K562 (cell line): ENCODE measurements around the gene ABCA3. TPM values are rescaled to one million over a fixed set of nuclear protein-coding genes. Genes with fewer than 3 reads are reported as not detected.

Source experiments
- BMI1 ChIP-seq: fragments of 150-350 bp; IDR thresholded peaks from 2 replicates; pipeline ENCODE4 v1.6.1; 2014; ENCODE audit warnings: low read length
- ETV5 ChIP-seq: sonication (generic); formaldehyde crosslinking; IDR thresholded peaks from 2 replicates; pipeline ENCODE4 v1.4.0; 2020; ENCODE audit warnings: low read depth, mild to moderate bottlenecking, missing genetic modification reagents
- FOXP4 ChIP-seq: sonication (generic); formaldehyde crosslinking; IDR thresholded peaks from 2 replicates; pipeline ENCODE4 v1.8.0; 2022; ENCODE audit warnings: mild to moderate bottlenecking, missing genetic modification reagents, borderline replicate concordance
- KHSRP ChIP-seq: fragments of 450-650 bp; IDR thresholded peaks from 2 replicates; pipeline ENCODE4 v1.6.1; 2017
- SIN3A ChIP-seq, 2 experiments: fragments of 150-350 bp in 1 of 2; IDR thresholded peaks; 2 replicates each; pipeline ENCODE4 v1.6.1; 2011 to 2016; ENCODE audit warnings: borderline replicate concordance in 2 of 2, low read depth in 2 of 2, low read length in 2 of 2, mild to moderate bottlenecking in 2 of 2, moderate library complexity in 2 of 2; ENCODE audit not compliant: control insufficient read depth in 1 of 2
- SLC30A9 ChIP-seq: fragments of 250-450 bp; sonication (Bioruptor Pico); IDR thresholded peaks from 2 replicates; pipeline ENCODE4 v1.8.0; 2022; ENCODE audit warnings: mild to moderate bottlenecking, moderate library complexity
- TRIM24 ChIP-seq, 2 experiments: fragments of 450-650 bp; IDR thresholded peaks; 2 replicates each; pipeline ENCODE4 v1.6.1; 2016
- VEZF1 ChIP-seq: fragments of 200-800 bp; sonication (Bioruptor generic); IDR thresholded peaks from 2 replicates; pipeline ENCODE4 v1.6.1; 2017; ENCODE audit warnings: missing genetic modification characterization, missing compliant biosample characterization
- ZFP1 ChIP-seq: fragments of 450-650 bp; formaldehyde crosslinking; IDR thresholded peaks from 2 replicates; pipeline ENCODE4 v1.4.0; 2020; ENCODE audit warnings: mild to moderate bottlenecking, mixed read lengths
- ZNF253 ChIP-seq: fragments of 250-450 bp; sonication (Bioruptor Pico); conservative IDR thresholded peaks from 2 replicates; pipeline ENCODE4 v1.6.1; 2021; ENCODE audit warnings: mild to moderate bottlenecking
- ZNF280B ChIP-seq: fragments of 250-450 bp; sonication (Bioruptor Pico); IDR thresholded peaks from 2 replicates; pipeline ENCODE4 v1.5.1; 2021; ENCODE audit warnings: mild to moderate bottlenecking
- polyA plus RNA-seq, 8 experiments: library from polyadenylated mRNA; depleted of rRNA in 4 of 8; stranded (reverse) in 5 of 8; unstranded in 3 of 8; fragments of >200 nt; fragmentation: Nextera tagmentation in 2 of 8; fragmentation: Illumina TruSeq in 1 of 8; extraction: Ambion mirVana in 2 of 8; extraction: Trizol in 1 of 8; gene quantifications; 2 replicates each; pipeline versions ENCODE4 v1.2.1 to v1.2.3, GENCODE V29; 2011 to 2014; ENCODE audit warnings: inconsistent platforms in 1 of 8, missing spikeins in 1 of 8
- total RNA-seq, 7 experiments: library from RNA; depleted of rRNA in 6 of 7; stranded (reverse); fragments of >200 nt in 6 of 7; fragmentation: Illumina TruSeq in 2 of 7; extraction: Trizol in 2 of 7; gene quantifications; 2 replicates each; pipeline versions ENCODE4 v1.2.1 to v1.2.3, GENCODE V29; 2011 to 2021; ENCODE audit warnings: low replicate concordance in 1 of 7

ABCA3 gene
- total and polyA plus RNA-seq, 9 of the 15 experiments (the other 6 are each of a cell fraction or from before 2014, with no cell fraction given), result 0.66 to 23.7 (median 6.9) TPM

GRCh38 chr16:2362218-2362617, 21.7 kb upstream of the ABCA3 start (continued):
- no peak for TF ChIP-seq VEZF1 (CRISPR knock-in tag)
- TF ChIP-seq SLC30A9 (CRISPR knock-in tag), result no peak
- TF ChIP-seq ZNF253 (CRISPR knock-in tag), result no peak
- TF ChIP-seq FOXP4 (CRISPR knock-in tag), result no peak
- TF ChIP-seq ZNF280B (CRISPR knock-in tag), result no peak
- no peak for TF ChIP-seq BMI1
- TF ChIP-seq KHSRP, result no peak
- no peak for TF ChIP-seq ZFP1 (CRISPR knock-in tag)
- no peak for TF ChIP-seq ETV5 (CRISPR knock-in tag)
- no peak for TF ChIP-seq TRIM24 (IDR thresholded peaks at IDR 0.05)
- no peak for TF ChIP-seq SIN3A (IDR thresholded peaks at IDR 0.05; ENCODE audit: borderline replicate concordance in 2 of 2, control insufficient read depth in 1 of 2, low read depth in 2 of 2, low read length in 2 of 2)
